GM15510 (cell line): ENCODE data around the gene TC2N.

Experiments used
- POLR2A ChIP-seq: IDR thresholded peaks from 3 replicates; pipeline ENCODE4 v1.6.1; 2011; ENCODE audit warnings: borderline replicate concordance; ENCODE audit not compliant: insufficient read length; ENCODE audit errors: extremely low read depth

The TC2N gene

GRCh38 chr14:91878274-91878673 lies 10.9 kb upstream of the TC2N start:
- TF ChIP-seq POLR2A: no peak

GRCh38 chr14:91877376-91877915 lies 10.1 kb upstream of the TC2N start:
- TF ChIP-seq POLR2A: no peak

GRCh38 chr14:91876492-91876891 lies 9.2 kb upstream of the TC2N start:
- no peak for TF ChIP-seq POLR2A

GRCh38 chr14:91875525-91876286 lies 8.4 kb upstream of the TC2N start:
- no peak for TF ChIP-seq POLR2A

GRCh38 chr14:91873471-91874415 lies 6.4 kb upstream of the TC2N start:
- TF ChIP-seq POLR2A: no peak

GRCh38 chr14:91872517-91873470 lies 5.5 kb upstream of the TC2N start:
- TF ChIP-seq POLR2A: no peak

GRCh38 chr14:91872011-91872501 lies 4.7 kb upstream of the TC2N start:
- TF ChIP-seq POLR2A: no peak

GRCh38 chr14:91870890-91871289 lies 3.6 kb upstream of the TC2N start:
- TF ChIP-seq POLR2A: no peak

- TF ChIP-seq POLR2A: no peak
Observed at GRCh38 chr14:91870001-91870400, 2.7 kb upstream of the TC2N start.

- no peak for TF ChIP-seq POLR2A
Observed at GRCh38 chr14:91869556-91869955, 2.2 kb upstream of the TC2N start.

- no peak for TF ChIP-seq POLR2A
Observed at GRCh38 chr14:91866511-91867295, 633 bp downstream of the TC2N start.

GRCh38 chr14:91866061-91866460 lies 1.3 kb downstream of the TC2N start:
- no peak for TF ChIP-seq POLR2A

GRCh38 chr14:91862417-91862816 lies 4.9 kb downstream of the TC2N start:
- no peak for TF ChIP-seq POLR2A
